Small intestine (tissue), 7 donors: ENCODE results near the gene TBC1D14. TPM values are rescaled to one million over a fixed set of nuclear protein-coding genes. Genes with fewer than 3 reads are reported as not detected.

Experiments used
- DNase-seq, 2 donors: peaks; one replicate each; pipeline versions ENCODE4 v3.0.0 to v3.0.0-alpha.2; 2013
- FAIRE-seq: peaks from 2 replicates; lab custom pipeline; 2012; peaks lifted over from hg19 to GRCh38; lab: Jason Lieb, UNC
- H3K27ac ChIP-seq, 3 donors: one replicate each; pipeline ENCODE4 v1.5.1; 2013; ENCODE audit warnings: low read length in 2 of 3, mild to moderate bottlenecking in 2 of 3, control low read depth in 1 of 3, inconsistent platforms in 1 of 3, low read depth in 1 of 3, moderate library complexity in 1 of 3
- H3K27me3 ChIP-seq, 3 donors: one replicate each; pipeline ENCODE4 v1.6.1; 2013; ENCODE audit warnings: low read length in 3 of 3, inconsistent platforms in 1 of 3; ENCODE audit not compliant: control insufficient read depth in 3 of 3, insufficient read depth in 3 of 3
- H3K36me3 ChIP-seq, 3 donors: one replicate each; pipeline ENCODE4 v1.6.1; 2013; ENCODE audit warnings: low read length in 3 of 3, inconsistent platforms in 1 of 3, low read depth in 1 of 3, mild to moderate bottlenecking in 1 of 3, moderate library complexity in 1 of 3; ENCODE audit not compliant: control insufficient read depth in 3 of 3, insufficient read depth in 2 of 3
- H3K4me1 ChIP-seq, 3 donors: one replicate each; pipeline ENCODE4 v1.6.1; 2013; ENCODE audit warnings: low read length in 2 of 3, inconsistent platforms in 1 of 3, low read depth in 1 of 3, mild to moderate bottlenecking in 1 of 3, moderate library complexity in 1 of 3; ENCODE audit not compliant: control insufficient read depth in 3 of 3, insufficient read depth in 2 of 3
- H3K4me3 ChIP-seq, 3 donors: one replicate each; pipeline ENCODE4 v1.5.1; 2013; ENCODE audit warnings: low read length in 3 of 3, control low read depth in 1 of 3, inconsistent platforms in 1 of 3, low read depth in 1 of 3, mild to moderate bottlenecking in 1 of 3, moderate library complexity in 1 of 3
- H3K9me3 ChIP-seq, 2 donors: one replicate each; pipeline ENCODE4 v1.6.1; 2013; ENCODE audit warnings: low read depth in 1 of 2, low read length in 1 of 2; ENCODE audit not compliant: control insufficient read depth in 2 of 2, insufficient read depth in 1 of 2
- WGBS, 3 donors: extraction: QIAGEN DNeasy Blood & Tissue Kit; methylation state at CpG; one replicate each; pipeline ENCODE4 v1.1.7; 2013; 5-methylcytosine and 5-hydroxymethylcytosine counted together
- polyA plus RNA-seq, 4 donors: library from polyadenylated mRNA; stranded (reverse) in 3 of 4; unstranded in 1 of 4; fragments of 200-250 nt in 3 of 4; fragments of 120-200 nt in 1 of 4; gene quantifications; one replicate each; pipeline versions ENCODE4 v1.2.1 to v1.2.3, GENCODE V29; 2013
- donor health status: healthy with polysubstance abuse.
- donor health status: control.
- donor health status: control.
- donor health status: Bipolar disorder and iron deficiency.
- donor health status: healthy.

The TBC1D14 gene
- polyA plus RNA-seq, 4 donors: 16.8 to 57.8 (median 25.2) TPM

- DNase-seq (no peak), FAIRE-seq (no peak)
- no peaks in the 10 kb centered on the region for H3K27me3 ChIP-seq
- peaks cover 8 to 82% (median 21%) of the 10 kb centered on the region in 3 donors for H3K4me1 ChIP-seq
- WGBS, 3 donors: 80 to 89% (median 82%) methylated on average over 24 of the region's 24 CpGs
- no peak overlapping the region for H3K4me3 ChIP-seq
- peak overlapping the region in 2 of 3 donors; percentile 63 to 85 for H3K27ac ChIP-seq
- H3K36me3 ChIP-seq: peaks cover 0 to 52% (median 0%) of the 10 kb centered on the region in 3 donors
- H3K9me3 ChIP-seq: no peaks in the 10 kb centered on the region
Measured at GRCh38 chr4:6939761-6940743, 30.4 kb downstream of the TBC1D14 start.

GRCh38 chr4:6940744-6941137, 31.1 kb downstream of the TBC1D14 start:
- Histone ChIP-seq H3K27ac (peak overlapping the region in 2 of 3 donors; percentile 63 to 85), H3K4me1 (peaks cover 5 to 81% (median 21%) of the 10 kb centered on the region in 3 donors)

GRCh38 chr4:6941796-6942195, 32.2 kb downstream of the TBC1D14 start:
- 45 to 59% (median 58%) methylated on average over 4 of the region's 4 CpGs for WGBS, 3 donors
- Histone ChIP-seq H3K36me3 (peaks cover 0 to 61% (median 0%) of the 10 kb centered on the region in 3 donors), H3K27ac (peak overlapping the region; percentile 6 to 91 (median 85)), H3K4me3 (no peak overlapping the region), H3K27me3 (no peaks in the 10 kb centered on the region), H3K9me3 (no peaks in the 10 kb centered on the region), H3K4me1 (peaks cover 5 to 76% (median 21%) of the 10 kb centered on the region in 3 donors)
- FAIRE-seq: no peak
- no peak for DNase-seq

More at GRCh38 chr4:6940744-6941137, 31.1 kb downstream of the TBC1D14 start:
- DNase-seq: no peak
- H3K27me3 ChIP-seq: no peaks in the 10 kb centered on the region
- no peaks in the 10 kb centered on the region for H3K9me3 ChIP-seq
- peaks cover 0 to 56% (median 0%) of the 10 kb centered on the region in 3 donors for H3K36me3 ChIP-seq
- H3K4me3 ChIP-seq: no peak overlapping the region
- 93% methylated on average over 11 of the region's 11 CpGs for WGBS, 3 donors
- no peak for FAIRE-seq

- H3K27ac ChIP-seq: peak overlapping the region; percentile 27 to 85 (median 70)
- H3K36me3 ChIP-seq: peaks cover 0 to 56% (median 0%) of the 10 kb centered on the region in 3 donors
- 27 to 42% (median 39%) methylated on average over 7 of the region's 7 CpGs for WGBS, 3 donors
- peak; percentile 31 to 88 for DNase-seq
- H3K4me1 ChIP-seq: peaks cover 5 to 75% (median 21%) of the 10 kb centered on the region in 3 donors
- H3K9me3 ChIP-seq: no peaks in the 10 kb centered on the region
- no peaks in the 10 kb centered on the region for H3K27me3 ChIP-seq
- H3K4me3 ChIP-seq: no peak overlapping the region
- no peak for FAIRE-seq
Measured at GRCh38 chr4:6942238-6942800, 32.7 kb downstream of the TBC1D14 start.

GRCh38 chr4:6943012-6943884, 33.6 kb downstream of the TBC1D14 start:
- Histone ChIP-seq H3K36me3 (peaks cover 0 to 49% (median 0%) of the 10 kb centered on the region in 3 donors), H3K27me3 (no peaks in the 10 kb centered on the region), H3K9me3 (no peaks in the 10 kb centered on the region), H3K4me1 (peaks cover 5 to 75% (median 21%) of the 10 kb centered on the region in 3 donors), H3K27ac (peak overlapping the region; percentile 66 to 85 (median 70)), H3K4me3 (no peak overlapping the region)
- WGBS, 3 donors: 39 to 59% (median 47%) methylated on average over 19 of the region's 19 CpGs
- FAIRE-seq (no peak), DNase-seq (peak in 1 of 2 donors; percentile 62)

DNA sequence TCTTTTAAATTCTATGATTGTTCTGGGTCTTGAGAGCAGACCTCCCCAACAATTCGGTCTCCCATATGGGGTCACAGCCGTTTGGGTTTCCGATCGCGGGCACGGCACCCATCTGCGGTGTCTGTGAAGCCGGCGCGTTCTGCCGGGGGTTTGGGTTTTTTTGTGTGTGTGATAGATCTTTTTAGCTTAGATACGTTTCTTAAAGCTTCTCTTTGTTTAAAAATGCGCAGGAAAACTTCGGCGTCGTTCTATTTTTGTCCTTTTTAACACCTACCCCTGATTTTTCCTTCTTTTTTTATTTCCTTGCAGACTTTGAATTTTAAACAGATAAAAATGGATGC, 34.2 kb downstream of the TBC1D14 start:
- no peak for FAIRE-seq
- 74 to 87% (median 83%) methylated on average over 16 of the region's 16 CpGs for WGBS, 3 donors
- H3K4me3 ChIP-seq: no peak overlapping the region
- peaks cover 7 to 75% (median 21%) of the 10 kb centered on the region in 3 donors for H3K4me1 ChIP-seq
- peaks cover 0 to 43% (median 0%) of the 10 kb centered on the region in 3 donors for H3K36me3 ChIP-seq
- H3K9me3 ChIP-seq: no peaks in the 10 kb centered on the region
- H3K27ac ChIP-seq: peak overlapping the region in 2 of 3 donors; percentile 70 to 85
- DNase-seq: no peak
- H3K27me3 ChIP-seq: no peaks in the 10 kb centered on the region

GRCh38 chr4:6944301-6945051, 34.9 kb downstream of the TBC1D14 start:
- Histone ChIP-seq H3K36me3 (peaks cover 0 to 37% (median 0%) of the 10 kb centered on the region in 3 donors), H3K4me3 (no peak overlapping the region), H3K27me3 (no peaks in the 10 kb centered on the region), H3K27ac (peak overlapping the region; percentile 2 to 86 (median 85)), H3K9me3 (no peaks in the 10 kb centered on the region), H3K4me1 (peaks cover 7 to 75% (median 21%) of the 10 kb centered on the region in 3 donors)
- WGBS, 3 donors: 32 to 60% (median 48%) methylated on average over 20 of the region's 20 CpGs
- peak; percentile 72 to 73 for DNase-seq
- FAIRE-seq: no peak
